Ovary (tissue), 9 donors: ENCODE results near the gene GANC. TPM values are rescaled to one million over a fixed set of nuclear protein-coding genes. Genes with fewer than 3 reads are reported as not detected.

Experiments used
- DNase-seq, 5 donors: peaks; one replicate each; pipeline ENCODE4 v3.0.0-alpha.2; 2019 to 2020
- H3K27ac ChIP-seq, 2 donors: fragments of 200-600 bp; one replicate each; pipeline versions ENCODE4 v1.5.1 to v1.8.0; 2019 to 2022
- H3K27me3 ChIP-seq: fragments of 200-600 bp; one replicate; pipeline ENCODE4 v1.8.0; 2022
- H3K36me3 ChIP-seq: fragments of 200-600 bp; sonication (generic); one replicate; pipeline ENCODE4 v1.5.1; 2019
- H3K4me1 ChIP-seq: one replicate; pipeline ENCODE4 v1.8.1; 2013; ENCODE audit warnings: mild to moderate bottlenecking, moderate library complexity; ENCODE audit not compliant: insufficient read depth
- H3K4me3 ChIP-seq: fragments of 200-600 bp; sonication (generic); one replicate; pipeline ENCODE4 v1.5.1; 2017
- H3K9me3 ChIP-seq, 2 donors: fragments of 200-600 bp in 1 of 2; sonication (generic) in 1 of 2; one replicate each; pipeline versions ENCODE4 v1.5.1 to v1.8.1; 2013 to 2019; ENCODE audit warnings: mild to moderate bottlenecking in 1 of 2, moderate library complexity in 1 of 2
- EP300 ChIP-seq: sonication (generic); formaldehyde crosslinking; IDR thresholded peaks from one replicate; pipeline ENCODE4 v1.6.1; 2017; ENCODE audit warnings: antibody characterized with exemption
- POLR2A ChIP-seq: fragments of 450-650 bp; IDR thresholded peaks from one replicate; pipeline ENCODE4 v1.6.1; 2017; ENCODE audit warnings: antibody characterized with exemption, mild to moderate bottlenecking, moderate library complexity
- WGBS, 3 donors: extraction: QIAGEN DNeasy Blood & Tissue Kit in 1 of 3; methylation state at CpG; one replicate each; pipeline versions ENCODE4 v1.1.5 to v1.1.7; 2013 to 2017; 5-methylcytosine and 5-hydroxymethylcytosine counted together
- intact Hi-C, 4 donors: fragments of 100-400 bp; cut with DNase I; formaldehyde crosslinking; loops; one replicate each; pipeline versions ENCODE4 v1.11.0 to v1.15.1; 2022 to 2023
- polyA plus RNA-seq, 2 donors: library from polyadenylated mRNA; stranded (reverse); fragments of 200-250 nt in 1 of 2; fragments of 350-450 nt in 1 of 2; fragmentation: Illumina TruSeq in 1 of 2; extraction: RNeasy Lipid Tissue Mini Kit (QIAGEN cat#74804) in 1 of 2; gene quantifications; one replicate each; pipeline ENCODE4 v1.2.3, GENCODE V29; 2013 to 2014
- total RNA-seq, 7 donors: library from RNA; depleted of rRNA in 2 of 7; stranded (reverse); fragments of >200 nt in 2 of 7; fragmentation: NEBNext Ultra II Directional in 3 of 7; extraction: Animal tissue kit (Norgen Biotek cat#: 25700) in 3 of 7; gene quantifications; one replicate each; pipeline versions ENCODE4 v1.1.0 to v1.2.4, GENCODE V29; 2016 to 2023
- TF ChIP-seq, protein P1 (sequence below), 3 donors: fragments of 450-650 bp in 2 of 3; fragments of 200-600 bp in 1 of 3; IDR thresholded peaks; one replicate each; pipeline versions ENCODE4 v1.5.1 to v1.8.0; 2016 to 2022; ENCODE audit warnings: antibody characterized with exemption in 3 of 3, mild to moderate bottlenecking in 1 of 3
- donor health status: DM: no; HTN: no; CAD: no; lungs with moderate emphysema.
- donor health status: DM: no; HTN: no; CAD: no.
- donor health status: Bipolar disorder and iron deficiency.
- donor health status: DM: yes; HTN: yes; CAD: no.
- donor health status: DM: no; HTN: no; CAD: no.
- donor health status: DM: yes; HTN: yes; CAD: no.

GANC gene
- total and polyA plus RNA-seq, 9 donors, result 10.0 to 31.5 (median 28.1) TPM

DNA sequence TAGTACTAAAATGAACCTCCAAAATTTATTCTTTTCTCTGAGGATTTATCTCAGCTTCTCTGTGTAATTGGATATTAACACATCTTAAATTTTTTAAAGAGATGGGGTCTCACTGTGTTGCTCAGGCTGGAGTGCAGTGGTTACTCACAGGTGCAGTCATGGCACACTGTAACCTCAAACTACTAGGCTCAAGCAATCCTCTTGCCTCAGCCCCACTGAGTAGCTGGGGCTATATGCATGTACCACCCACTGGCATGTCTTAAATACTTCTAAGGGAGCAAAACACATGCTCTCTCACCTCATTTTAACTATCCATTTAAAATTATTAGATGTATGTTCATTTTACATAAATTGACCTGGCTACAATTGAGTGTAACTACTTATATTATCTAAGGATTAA, 11.6 kb downstream of the GANC start:
- no peak overlapping the region for H3K4me3 ChIP-seq
- no peaks in the 10 kb centered on the region for H3K27me3 ChIP-seq
- intact Hi-C loops, result no loop called here
- H3K36me3 ChIP-seq, result no peaks in the 10 kb centered on the region
- DNase-seq, result no peak
- no peak for TF ChIP-seq EP300
- TF ChIP-seq, protein P1, sequence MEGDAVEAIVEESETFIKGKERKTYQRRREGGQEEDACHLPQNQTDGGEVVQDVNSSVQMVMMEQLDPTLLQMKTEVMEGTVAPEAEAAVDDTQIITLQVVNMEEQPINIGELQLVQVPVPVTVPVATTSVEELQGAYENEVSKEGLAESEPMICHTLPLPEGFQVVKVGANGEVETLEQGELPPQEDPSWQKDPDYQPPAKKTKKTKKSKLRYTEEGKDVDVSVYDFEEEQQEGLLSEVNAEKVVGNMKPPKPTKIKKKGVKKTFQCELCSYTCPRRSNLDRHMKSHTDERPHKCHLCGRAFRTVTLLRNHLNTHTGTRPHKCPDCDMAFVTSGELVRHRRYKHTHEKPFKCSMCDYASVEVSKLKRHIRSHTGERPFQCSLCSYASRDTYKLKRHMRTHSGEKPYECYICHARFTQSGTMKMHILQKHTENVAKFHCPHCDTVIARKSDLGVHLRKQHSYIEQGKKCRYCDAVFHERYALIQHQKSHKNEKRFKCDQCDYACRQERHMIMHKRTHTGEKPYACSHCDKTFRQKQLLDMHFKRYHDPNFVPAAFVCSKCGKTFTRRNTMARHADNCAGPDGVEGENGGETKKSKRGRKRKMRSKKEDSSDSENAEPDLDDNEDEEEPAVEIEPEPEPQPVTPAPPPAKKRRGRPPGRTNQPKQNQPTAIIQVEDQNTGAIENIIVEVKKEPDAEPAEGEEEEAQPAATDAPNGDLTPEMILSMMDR (IDR thresholded peaks at IDR 0.05), result no peak
- no peak for TF ChIP-seq POLR2A
- H3K27ac ChIP-seq, result no peak overlapping the region
- no peaks in the 10 kb centered on the region for H3K9me3 ChIP-seq
- H3K4me1 ChIP-seq, result no peaks in the 10 kb centered on the region

GRCh38 chr15:42285034-42285433, 12.0 kb downstream of the GANC start:
- WGBS, 3 donors, result 91 to 97% (median 97%) methylated on average over 1 of the region's 1 CpG
- Histone ChIP-seq H3K4me1 (no peaks in the 10 kb centered on the region), H3K27me3 (no peaks in the 10 kb centered on the region), H3K36me3 (no peaks in the 10 kb centered on the region), H3K4me3 (no peak overlapping the region), H3K9me3 (no peaks in the 10 kb centered on the region), H3K27ac (no peak overlapping the region)
- TF ChIP-seq, protein P1 (IDR thresholded peaks at IDR 0.05), result no peak
- TF ChIP-seq EP300 (no peak), POLR2A (no peak)
- no peak for DNase-seq
- intact Hi-C loops, result no loop called here

GRCh38 chr15:42286445-42287029, 13.5 kb downstream of the GANC start:
- no peak for DNase-seq
- H3K9me3 ChIP-seq, result no peaks in the 10 kb centered on the region
- TF ChIP-seq EP300 (no peak), POLR2A (no peak)
- TF ChIP-seq, protein P1 (IDR thresholded peaks at IDR 0.05), result no peak
- H3K4me1 ChIP-seq, result no peaks in the 10 kb centered on the region
- H3K36me3 ChIP-seq, result no peaks in the 10 kb centered on the region
- H3K27ac ChIP-seq, result no peak overlapping the region
- no peaks in the 10 kb centered on the region for H3K27me3 ChIP-seq
- H3K4me3 ChIP-seq, result no peak overlapping the region
- intact Hi-C loops, result no loop called here
- WGBS, 3 donors, result 89 to 91% (median 90%) methylated on average over 4 of the region's 4 CpGs

DNA sequence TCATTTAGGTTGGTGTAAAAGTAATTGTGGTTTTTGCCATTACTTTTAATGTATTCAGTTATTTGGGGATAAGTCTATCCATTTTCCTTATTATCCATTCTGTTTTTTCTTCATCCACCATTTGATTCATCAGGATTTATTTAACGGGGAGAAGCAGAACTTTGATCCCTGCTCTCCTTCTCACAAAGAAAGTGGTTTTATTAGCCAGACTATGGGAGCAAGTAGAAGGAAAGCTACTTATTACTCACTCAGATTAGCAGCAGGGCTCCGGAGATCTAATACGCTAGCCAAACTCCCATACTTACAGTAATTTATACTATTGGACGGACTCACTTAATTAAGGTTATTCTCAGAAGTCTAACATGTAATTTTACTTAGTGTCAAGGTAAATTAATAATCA, 14.9 kb downstream of the GANC start:
- intact Hi-C loops, result no loop called here
- Histone ChIP-seq H3K4me1 (no peaks in the 10 kb centered on the region), H3K27ac (no peak overlapping the region), H3K9me3 (no peaks in the 10 kb centered on the region), H3K27me3 (no peaks in the 10 kb centered on the region), H3K36me3 (no peaks in the 10 kb centered on the region), H3K4me3 (no peak overlapping the region)
- DNase-seq, result no peak
- TF ChIP-seq POLR2A (no peak), EP300 (no peak)
- TF ChIP-seq, protein P1 (IDR thresholded peaks at IDR 0.05), result no peak
- 90 to 95% (median 94%) methylated on average over 4 of the region's 4 CpGs for WGBS, 3 donors
